NK-92 (cell line): ENCODE results near the gene ASH1L.
"Not testable (repeated sequence)": the region's sequence is repeated elsewhere in the genome, so short reads cannot be mapped to it uniquely, and the experiment has no call there.

Experiments used
- DNase-seq: peaks from one replicate; lab custom pipeline; 2025; ENCODE audit not compliant: unreplicated experiment; lab: John Stamatoyannopoulos, UW

ASH1L gene

DNA sequence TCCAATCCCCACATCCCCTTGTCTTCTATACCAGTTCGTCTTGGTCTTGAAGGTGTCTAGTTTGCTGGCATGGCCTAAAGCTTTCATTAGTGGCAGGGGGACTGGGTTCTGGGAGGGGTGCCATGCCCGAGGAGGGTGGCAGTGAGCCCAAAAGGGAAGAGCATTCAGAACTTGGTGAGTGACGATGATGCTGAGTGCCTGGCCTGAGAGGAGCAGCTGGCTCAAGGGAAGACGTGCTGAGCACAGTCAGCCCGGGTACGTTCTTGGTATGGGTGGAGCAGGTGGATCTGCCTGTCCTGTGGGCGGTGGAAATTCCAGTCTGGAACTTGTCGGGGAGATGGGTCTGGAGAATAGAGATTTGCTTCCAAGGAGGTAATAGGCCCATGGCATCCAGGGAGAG lies 249.3 kb downstream of the ASH1L start:
- DNase-seq: no peak

DNA sequence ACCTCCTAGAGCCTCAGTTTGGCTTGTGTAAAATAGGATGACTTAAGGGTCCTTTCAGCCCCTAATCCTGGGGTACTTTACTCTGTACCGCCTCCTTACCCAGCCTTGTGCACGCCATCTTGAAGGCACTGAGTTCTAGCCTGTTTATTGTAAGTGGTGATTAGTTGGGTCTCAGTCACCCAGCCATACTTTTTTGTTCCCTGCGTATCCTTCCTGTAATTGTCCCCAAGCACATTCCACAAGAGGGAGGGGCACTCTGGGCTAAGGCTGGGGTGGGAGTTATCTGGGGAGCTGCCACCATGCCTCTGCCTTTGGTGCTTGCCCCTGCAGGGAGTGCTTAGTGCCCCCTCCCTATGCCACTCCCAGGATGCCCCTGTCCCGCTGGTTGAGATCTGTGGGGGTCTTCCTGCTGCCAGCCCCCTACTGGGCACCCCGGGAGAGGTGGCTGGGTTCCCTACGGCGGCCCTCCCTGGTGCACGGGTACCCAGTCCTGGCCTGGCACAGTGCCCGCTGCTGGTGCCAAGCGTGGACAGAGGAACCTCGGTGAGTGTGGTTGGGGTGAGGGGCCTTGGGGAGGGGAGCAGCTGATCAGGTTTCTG lies 253.1 kb downstream of the ASH1L start:
- DNase-seq: no peak

DNA sequence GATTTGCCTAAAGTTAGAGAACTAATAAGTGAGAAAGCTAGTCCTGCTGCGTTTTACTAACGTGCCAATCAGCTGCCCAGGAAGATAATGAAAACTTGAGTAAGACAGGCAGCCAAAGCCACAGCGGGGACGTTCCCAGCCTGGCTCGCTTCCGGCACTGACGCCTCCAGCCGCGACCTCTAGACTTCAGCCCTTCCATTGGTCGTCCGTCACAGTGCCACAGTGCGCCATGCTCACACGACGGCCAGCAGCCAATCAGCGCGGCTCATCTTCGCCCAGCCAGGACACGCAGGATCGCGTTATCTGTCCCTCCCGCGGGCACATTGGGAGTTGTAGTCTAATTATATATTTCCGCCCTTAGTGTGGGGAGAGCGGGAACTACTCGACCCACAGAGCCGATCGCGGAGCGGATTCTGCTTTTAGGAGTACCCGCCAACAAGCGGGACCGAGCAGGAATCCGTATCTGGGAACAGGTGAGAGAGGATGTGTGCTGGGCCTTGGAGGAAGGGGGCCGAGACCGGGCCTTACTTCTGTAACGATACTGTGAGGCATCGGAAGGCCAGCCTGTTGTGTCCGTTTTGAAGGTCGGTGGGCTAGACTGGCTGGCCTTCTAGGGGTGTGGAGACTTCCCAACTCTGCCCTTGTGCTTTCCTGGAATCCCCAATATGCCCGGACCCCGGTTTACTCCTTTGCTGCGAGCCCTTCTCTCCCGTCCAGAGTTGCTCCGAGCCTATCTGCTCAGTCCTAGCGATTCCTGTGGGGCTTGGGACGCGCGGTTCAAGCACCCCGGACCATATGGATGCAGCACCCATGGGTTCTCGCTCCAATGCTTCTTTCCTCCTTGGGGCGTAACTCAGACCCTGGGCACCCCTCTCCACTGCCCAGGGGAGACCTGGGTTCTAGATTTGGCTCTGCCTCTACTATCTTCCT lies 253.8 kb downstream of the ASH1L start, which contains the start of gene FDPS:
FDPS (plus strand) TSS at position 374 of the 930 bp plus-strand sequence. CDS start 924 bp downstream, outside the sequence.
- DNase-seq: peak; percentile 86

DNA sequence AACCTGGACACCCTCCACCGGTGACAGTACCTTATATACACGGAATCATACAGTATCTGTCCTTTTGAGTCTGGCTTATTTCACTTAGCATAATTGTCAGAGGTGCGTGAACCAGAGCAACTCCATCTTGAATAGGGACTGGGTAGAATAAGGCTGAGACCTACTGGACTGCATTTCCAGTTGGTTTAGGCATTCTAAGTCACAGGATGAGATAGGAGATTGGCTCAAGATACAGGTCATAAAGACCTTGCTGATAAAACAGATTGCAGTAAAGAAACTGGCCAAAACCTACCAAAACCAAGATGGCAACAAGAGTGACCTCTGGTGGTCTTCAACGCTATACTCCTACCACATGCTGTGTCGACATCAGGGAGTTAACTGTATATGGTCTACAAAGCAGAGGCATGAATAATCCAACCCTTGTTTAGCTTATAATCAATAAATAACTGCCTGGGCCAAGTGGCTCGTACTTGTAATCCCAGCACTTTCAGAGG lies 255.3 kb downstream of the ASH1L start:
- DNase-seq: no peak

DNA sequence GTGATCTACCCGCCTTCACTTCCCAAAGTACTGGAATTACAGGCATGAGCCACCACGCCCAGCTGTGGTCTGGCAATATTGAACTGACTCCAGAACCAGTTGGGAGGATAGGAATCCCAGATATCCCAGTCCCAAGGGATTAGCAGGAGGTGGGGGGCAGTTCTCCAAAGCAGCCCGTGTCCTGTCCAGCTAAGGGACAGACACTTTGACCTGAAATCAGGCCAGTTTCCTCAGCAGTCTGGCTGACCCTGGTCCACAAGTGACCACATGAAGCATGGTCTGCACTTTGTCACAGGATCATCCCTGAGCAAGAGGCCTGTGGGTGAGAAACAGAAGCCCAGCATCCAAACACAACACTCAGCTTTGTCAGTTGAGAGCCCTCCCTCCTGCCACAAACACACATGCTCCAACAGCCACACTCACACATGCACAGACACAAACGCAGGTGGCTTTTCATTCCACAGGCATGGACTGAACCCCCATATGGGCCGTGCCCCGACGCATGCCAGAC lies 256.7 kb downstream of the ASH1L start:
- DNase-seq: no peak

DNA sequence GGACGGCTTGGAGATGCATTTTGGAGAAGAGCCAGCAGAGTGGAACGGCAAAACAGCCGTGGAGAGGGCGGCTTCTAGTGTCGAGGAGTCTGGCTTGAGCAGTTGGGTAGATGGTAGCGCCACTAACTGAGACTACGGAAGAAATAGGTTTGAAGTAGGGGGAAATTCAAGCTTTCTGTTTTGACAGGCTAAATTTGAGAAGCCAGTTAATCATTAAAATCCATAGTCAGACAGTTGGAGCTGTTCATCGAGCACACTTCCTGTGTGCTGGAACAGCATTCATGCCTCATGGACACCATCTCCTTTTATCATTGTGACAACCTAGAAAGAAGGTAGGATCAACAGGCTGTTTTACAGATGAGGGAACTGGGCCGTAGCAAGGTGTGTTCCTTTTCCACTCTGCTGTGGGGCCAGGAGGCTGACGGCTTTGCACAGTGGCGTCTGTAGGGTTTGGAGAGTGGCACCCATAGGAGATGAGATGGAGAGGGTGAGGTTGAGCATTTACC lies 258.0 kb downstream of the ASH1L start:
- DNase-seq: no peak

DNA sequence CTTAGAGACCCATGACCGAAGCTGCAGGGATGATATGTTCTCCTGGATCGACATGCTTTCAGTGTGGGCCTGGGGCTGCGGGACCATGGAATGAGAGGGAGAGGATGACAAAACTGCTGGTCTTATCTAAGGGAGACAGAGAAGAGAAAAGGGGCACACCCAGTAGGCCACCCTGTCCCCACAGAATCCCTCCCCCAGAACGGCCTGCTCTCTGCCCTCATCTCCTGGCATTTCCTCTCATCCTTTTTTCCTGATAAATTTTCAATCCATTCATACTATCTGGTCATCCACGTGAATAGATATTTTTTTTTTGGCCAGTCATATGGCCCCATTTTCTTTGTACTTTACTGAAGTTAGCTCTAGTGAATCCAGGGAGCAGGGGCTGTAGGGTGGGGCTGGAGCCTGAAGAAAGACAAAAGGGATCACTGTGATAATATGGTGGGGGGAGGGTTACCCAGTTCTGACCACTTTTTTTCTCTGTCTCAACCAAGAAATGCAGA lies 261.2 kb downstream of the ASH1L start, which contains the start of gene PKLR:
PKLR (minus strand) TSS at position 97 of the 500 bp plus-strand sequence; CDS start at position 54, 43 bp downstream.
- no peak for DNase-seq

DNA sequence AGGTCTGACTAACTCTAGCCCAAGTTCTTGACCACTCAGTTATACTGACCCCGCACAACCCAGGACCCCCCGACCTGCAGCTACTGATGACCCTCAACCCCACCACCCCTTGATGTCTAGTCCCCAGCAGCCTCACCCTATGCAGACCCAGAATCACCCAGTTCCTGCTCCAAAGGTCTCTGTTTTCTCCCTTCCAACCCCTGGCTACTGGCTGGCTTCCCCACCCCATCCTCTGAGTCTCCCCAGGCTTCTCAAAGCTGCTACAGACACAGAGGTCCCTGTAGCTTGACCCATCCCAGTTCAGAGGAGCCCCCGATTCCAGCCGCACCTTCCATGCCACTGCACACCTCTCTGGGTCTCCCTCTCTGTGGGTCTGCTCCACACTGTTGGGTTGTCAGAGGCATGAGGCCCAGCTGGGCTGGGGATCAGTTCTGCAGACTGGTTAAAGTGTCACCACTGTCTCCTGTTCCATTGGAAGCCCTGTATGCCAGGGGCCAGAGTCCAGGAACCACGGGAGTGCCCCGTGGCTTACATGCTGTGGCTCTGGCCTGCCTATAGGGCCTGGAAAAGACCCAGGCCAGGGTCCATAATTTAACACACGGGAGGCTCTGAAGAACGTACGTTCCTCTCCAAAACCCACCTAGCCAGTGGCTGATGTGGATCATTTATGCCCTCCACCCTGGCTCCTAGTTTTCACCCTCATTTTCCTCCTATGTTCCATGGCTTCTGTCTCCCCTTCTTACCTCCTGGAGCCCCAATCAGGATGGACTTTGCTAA lies 261.9 kb downstream of the ASH1L start:
- DNase-seq: no peak

DNA sequence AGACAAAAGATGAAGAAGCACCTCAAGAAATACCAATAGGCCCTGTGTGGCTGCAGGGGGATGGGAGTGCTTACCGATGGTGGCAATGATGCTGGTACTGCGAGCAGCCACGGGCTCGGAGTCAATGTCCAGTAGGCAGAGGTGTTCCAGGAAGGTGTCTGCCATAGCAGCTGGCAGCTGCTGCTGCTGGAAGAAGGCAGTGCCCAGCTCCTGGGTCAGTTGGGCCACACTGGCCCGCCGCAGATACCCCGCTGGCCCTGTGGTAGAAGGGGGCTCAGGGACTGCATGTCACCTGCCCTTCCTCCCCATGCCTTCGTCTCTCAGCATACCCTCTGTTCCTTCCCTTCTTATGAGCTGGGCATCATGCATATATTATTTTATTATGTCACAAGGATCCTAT lies 262.6 kb downstream of the ASH1L start:
- DNase-seq: no peak

DNA sequence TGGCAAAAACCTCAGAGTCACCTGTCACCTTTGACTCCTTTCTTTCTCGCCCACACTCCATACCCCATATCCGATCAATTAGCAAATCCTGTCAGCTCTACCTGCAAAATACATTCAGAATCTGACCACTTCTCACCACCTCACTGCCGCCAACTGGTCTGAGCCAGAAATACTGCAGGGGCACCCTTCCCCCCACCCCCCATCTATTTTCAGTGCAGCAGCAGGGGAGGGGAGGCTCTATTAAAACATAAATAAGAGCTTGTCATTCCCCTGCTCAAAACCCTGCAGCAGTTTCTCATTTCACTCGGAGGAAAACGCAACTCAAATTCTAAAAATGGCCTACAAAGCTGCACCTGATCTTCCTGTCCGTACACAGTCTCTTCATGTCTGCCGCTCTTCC lies 265.2 kb downstream of the ASH1L start:
- no peak for DNase-seq

DNA sequence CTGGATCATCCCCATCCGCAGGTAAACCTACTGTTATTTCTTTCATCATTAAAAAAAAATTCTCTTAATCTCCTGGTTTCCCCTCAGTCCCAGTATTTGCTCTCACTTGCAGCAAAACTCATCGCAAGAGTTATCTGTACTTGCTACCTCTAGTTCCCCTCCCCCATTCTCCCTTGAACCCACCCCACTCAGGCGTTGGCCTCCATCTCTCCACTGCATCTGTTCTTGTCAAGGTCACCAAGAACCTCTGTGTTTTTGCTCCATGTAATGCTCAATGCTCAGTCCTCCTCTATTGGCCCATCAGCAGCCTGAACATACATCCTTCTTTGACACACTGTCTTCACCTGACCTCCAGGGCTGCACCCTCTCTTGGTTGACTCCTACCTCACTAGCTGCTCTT lies 265.9 kb downstream of the ASH1L start:
- DNase-seq: no peak

DNA sequence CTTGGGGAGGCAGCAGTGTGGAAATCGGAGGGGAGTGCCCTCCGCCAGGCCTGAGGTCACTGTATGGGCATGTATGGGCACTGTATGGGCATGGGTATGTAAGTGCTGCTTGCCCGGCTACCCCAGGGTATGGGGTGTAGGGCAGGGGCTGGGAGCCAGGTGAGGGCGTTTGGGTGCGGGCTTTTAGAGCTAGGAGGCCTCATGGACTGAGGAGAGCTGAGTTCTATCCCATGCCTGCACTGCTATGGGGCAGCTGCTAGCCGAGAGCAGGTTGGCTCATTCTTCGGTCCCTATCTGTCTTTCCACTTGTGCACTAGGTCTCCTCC lies 266.7 kb downstream of the ASH1L start:
- DNase-seq: no peak

DNA sequence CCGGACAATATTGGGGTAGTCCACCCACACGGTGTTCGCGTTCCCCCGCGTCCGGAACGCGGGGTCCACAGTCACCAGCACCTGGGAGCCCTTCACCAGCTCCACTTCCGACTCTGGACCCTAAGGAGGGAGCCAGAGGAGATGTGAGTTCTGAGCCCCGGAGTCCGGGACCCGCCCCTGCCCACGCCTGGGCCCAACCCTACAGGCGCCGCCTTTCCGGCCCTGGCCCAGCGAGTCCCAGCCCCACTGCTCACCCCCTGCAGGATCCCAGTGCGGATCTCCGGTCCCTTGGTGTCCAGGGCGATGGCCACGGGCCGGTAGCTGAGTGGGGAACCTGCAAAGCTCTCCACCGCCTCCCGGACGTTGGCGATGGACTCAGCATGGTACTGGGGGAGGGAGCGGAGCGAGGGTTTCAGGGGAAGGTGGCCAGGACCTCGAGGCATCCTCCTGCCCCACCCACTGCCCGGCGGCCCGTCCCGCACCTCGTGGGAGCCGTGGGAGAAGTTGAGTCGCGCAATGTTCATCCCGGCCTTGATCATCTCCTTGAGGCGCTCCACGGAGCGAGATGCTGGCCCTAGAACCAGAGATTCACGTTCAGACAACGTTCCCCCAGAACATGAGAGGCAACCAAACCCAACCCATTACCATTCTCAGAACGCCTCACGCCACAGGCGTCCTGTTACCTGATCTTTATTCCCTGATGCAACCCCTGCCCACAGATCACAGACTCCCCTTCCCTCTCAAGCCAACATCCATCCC lies 267.2 kb downstream of the ASH1L start:
- DNase-seq: no peak

DNA sequence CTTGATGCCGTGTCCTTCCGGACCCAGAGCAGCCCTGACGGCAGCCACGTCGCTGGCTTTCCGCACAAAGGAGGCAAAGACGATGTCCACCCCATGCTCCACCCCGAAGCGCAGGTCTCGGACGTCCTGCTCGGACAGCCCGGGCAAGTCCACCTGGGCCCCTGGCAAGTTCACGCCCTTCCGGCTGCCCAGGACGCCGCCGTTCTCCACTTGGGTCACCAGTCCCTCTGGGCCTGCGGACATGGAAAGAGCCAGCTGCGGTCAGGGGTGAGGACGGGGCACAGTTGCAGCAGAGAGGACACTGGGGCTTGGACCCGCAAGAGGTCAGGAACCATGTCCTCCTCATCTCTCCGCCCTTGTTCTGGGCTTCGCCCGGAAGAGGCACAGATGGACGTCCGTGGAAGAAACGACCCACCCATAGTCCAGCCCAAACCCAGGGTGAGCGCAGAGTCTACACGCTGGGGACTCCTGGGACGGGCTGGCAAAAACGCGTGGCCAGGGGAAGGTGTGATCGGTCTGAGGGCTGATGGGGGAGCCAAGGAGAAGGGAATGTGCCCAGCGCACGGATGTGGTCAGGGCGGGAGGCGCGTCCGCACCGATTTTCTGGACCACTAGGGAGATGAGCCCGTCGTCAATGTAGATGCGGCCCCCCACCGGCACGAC lies 268.0 kb downstream of the ASH1L start:
- DNase-seq: no peak

DNA sequence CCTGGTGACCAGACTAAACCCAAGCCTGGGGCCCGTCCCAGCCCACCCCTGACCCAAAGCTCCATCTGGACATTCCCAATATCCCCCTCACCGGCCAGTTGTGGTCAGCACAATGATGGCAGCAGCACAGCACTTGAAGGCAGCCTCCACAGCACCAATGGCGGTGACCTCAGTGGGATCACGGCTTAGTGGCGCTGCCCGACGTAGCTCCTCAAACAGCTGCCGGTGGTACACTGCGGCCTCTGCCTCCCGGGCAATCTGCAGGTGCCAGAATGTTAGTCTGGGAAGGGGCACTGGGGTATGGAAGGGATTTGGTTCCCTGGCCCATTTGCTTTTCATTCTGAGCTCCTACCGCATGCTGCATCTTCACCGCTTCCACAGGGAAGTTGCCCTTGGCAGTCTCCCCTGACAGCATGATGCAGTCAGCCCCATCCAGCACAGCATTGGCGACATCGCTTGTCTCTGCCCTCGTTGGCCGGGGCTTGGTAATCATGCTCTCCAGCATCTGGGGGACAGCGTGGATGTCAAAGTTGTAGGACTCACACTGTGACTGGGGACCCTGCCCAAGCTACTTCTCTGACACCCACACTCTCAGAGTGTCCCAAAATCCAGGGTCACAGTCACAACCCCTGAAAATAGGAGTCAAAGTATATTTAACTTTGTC lies 269.4 kb downstream of the ASH1L start:
- no peak for DNase-seq

DNA sequence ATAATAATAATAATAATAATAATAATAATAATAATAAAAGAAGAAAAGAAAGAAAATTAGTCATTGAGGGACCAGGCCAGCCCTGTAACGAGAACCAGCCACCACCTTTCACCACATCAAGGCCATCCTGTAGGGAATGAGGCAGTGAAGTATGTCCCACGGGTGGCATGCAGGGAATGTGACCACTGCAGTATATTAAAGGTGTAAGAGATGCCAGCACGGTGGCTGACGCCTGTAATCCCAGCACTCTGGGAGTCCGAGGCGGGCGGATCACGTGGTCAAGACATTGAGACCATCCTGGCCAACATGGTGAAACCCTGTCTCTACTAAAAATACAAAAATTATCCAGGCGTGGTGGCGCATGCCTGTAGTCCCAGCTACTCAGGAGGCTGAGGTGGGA lies 271.6 kb downstream of the ASH1L start:
- not testable (repeated sequence) for DNase-seq

DNA sequence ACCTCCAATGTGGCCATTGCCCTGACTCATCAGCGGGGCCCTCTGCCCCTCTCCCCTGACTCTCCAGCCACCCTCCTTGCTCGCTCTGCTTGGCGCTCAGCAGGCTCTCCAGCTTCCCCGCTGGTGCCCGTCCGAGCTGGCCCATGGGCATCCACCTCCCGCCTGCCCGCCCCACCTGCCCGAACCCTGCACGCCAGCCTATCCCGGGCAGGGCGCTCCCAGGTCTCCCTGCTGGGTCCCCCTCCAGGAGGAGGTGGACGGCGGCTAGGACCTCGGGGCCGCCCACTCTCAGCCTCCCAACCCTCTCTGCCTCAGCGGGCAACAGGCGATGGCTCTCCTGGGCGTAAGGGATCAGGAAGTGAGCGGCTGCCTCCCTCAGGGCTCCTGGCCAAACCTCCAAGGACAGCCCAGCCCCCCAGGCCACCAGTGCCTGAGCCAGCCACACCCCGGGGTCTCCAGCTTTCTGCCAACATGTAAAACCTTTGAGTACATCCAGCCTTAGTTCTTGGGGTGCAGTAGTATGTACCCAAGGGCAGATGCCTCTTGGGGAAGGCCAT lies 274.5 kb downstream of the ASH1L start:
- no peak for DNase-seq

DNA sequence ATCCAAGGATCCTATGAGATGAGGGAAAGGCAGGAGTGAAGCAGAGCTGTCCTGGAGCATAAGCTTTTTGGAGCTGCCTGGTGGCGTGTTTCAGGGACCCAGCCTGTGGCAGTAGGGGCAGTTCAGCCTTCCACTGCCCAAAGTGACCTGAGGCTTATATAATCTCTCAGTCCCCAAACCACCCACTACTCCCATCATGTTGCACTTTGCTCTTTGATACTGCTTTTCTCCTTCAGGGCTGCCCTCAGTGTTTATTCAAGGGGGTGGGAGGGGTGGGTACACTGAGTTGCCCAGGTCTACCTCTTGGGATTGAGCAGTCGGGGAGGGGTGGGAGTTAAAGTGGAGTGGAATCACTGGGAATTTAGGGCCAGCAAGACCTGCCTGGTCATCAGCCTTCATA lies 276.1 kb downstream of the ASH1L start:
- no peak for DNase-seq

DNA sequence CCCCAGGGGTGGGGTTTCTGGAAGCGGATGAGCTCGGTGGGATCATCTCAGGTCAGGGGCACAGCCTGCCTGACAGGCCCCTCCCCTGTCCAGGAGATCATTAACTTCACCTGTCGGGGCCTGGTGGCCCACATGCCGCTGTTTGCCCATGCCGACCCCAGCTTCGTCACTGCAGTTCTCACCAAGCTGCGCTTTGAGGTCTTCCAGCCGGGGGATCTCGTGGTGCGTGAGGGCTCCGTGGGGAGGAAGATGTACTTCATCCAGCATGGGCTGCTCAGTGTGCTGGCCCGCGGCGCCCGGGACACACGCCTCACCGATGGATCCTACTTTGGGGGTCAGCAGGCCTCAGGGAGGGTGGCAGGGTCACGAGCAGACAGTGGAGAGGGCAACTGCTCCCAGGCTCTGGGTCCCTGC lies 277.0 kb downstream of the ASH1L start:
- DNase-seq: no peak
